ENCODE results near the gene INPP5J. TPM values are rescaled to one million over a fixed set of nuclear protein-coding genes. Genes with fewer than 3 reads are reported as not detected.

Gene INPP5J
- total and polyA plus RNA-seq, 9 of the 15 experiments (the other 6 are each of a cell fraction or from before 2014, with no cell fraction given): 0.10 to 6.3 (median 4.8) TPM

DNA sequence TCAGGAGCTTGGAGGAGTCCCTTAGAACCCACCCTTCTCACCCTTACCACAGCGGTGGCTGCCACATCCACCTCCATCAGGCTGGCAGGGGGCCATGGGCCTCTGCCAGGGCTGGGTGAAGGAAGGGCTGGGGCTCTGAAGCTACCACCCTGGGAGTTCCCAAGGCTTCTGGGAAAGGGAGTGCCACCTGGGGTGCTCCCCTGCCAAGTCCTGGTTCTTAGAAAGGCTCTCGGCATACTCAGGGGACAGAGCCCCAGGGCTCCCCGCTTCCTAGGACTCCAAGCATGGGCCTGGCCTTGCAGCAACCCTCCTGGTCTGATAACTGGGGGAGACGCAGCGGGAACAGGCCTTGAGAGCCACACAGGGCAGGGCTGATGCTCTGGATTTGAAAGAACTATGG lies 18.0 kb downstream of the INPP5J start (continued):
- TF ChIP-seq PKNOX1 (IDR thresholded peaks at IDR 0.05) (no peak), FOXM1 (IDR thresholded peaks at IDR 0.05; ENCODE audit: low read depth) (no peak), FOXM1 (CRISPR knock-in tag; IDR thresholded peaks at IDR 0.05; ENCODE audit: low read depth) (no peak), HDGF (IDR thresholded peaks at IDR 0.05) (no peak)
- TF ChIP-seq, protein P1, sequence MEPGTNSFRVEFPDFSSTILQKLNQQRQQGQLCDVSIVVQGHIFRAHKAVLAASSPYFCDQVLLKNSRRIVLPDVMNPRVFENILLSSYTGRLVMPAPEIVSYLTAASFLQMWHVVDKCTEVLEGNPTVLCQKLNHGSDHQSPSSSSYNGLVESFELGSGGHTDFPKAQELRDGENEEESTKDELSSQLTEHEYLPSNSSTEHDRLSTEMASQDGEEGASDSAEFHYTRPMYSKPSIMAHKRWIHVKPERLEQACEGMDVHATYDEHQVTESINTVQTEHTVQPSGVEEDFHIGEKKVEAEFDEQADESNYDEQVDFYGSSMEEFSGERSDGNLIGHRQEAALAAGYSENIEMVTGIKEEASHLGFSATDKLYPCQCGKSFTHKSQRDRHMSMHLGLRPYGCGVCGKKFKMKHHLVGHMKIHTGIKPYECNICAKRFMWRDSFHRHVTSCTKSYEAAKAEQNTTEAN (CRISPR knock-in tag; IDR thresholded peaks at IDR 0.05): no peak

DNA sequence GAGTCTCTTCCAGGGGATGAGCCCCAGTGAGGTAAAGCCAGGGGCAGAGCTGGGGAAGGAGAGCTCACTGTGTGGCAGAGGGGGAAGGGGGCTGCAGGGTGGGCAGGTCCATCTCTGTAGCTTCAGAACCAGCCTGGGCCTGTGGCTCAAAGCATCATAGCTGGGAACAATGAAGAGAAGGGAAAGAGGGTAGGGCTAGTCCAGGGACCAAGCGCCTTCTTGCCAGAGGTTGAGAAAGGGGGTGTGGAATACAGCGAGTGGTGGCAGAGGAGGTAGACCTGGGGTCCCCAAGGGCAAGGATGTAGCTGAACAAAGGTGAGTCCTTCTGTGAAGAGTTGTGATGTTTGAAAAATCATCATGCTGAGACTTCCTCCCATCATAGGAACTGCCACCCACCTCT lies 18.8 kb downstream of the INPP5J start:
- no peaks in the 10 kb centered on the region for H3K9me3 ChIP-seq (replicated peaks; ENCODE audit: control insufficient read depth, insufficient read depth, low read depth, low read length)
- H4K20me1 ChIP-seq (replicated peaks; ENCODE audit: control insufficient read depth, insufficient read depth, low read length): no peaks in the 10 kb centered on the region
- no peak overlapping the region for H3K4me3 ChIP-seq
- H3K4me2 ChIP-seq (ENCODE audit: insufficient read depth, low read length): no peak overlapping the region
- FAIRE-seq (no peak), ATAC-seq (no peak), DNase-seq (ENCODE audit: extremely low read depth in 1 of 4, low spot score in 3 of 4) (no peak)
- peaks cover 0 to 13% of the 10 kb centered on the region in 2 experiments; a peak in 3 of 5 replicates for H3K4me1 ChIP-seq (replicated peaks in 1 of 2; ENCODE audit: control insufficient read depth in 2 of 2, insufficient read depth in 2 of 2, low read length in 2 of 2)
- 38% methylated on average over 2 of the region's 2 CpGs for WGBS (ENCODE audit: insufficient coverage, low coverage, missing lambda C conversion rate)
- H3K27me3 ChIP-seq (ENCODE audit: control insufficient read depth in 2 of 2, insufficient read depth in 2 of 2, low read length in 2 of 2): no peaks in the 10 kb centered on the region; a peak in 1 of 5 replicates
- no TSS peak for BruUV-seq (replicated peaks)
- no peaks in the 10 kb centered on the region for H3K9me1 ChIP-seq (ENCODE audit: control insufficient read depth, insufficient read depth, low read length)
- H3K36me3 ChIP-seq (ENCODE audit: control insufficient read depth, insufficient read depth, low read length): no peaks in the 10 kb centered on the region
- no peaks in the 10 kb centered on the region for H3K79me2 ChIP-seq (ENCODE audit: control insufficient read depth, insufficient read depth, low read length)
- no peak overlapping the region for H2AFZ ChIP-seq (ENCODE audit: low read depth, low read length)
- H3K9ac ChIP-seq (ENCODE audit: insufficient read depth in 1 of 2, low read depth in 2 of 2, low read length in 2 of 2): no peak overlapping the region
- in situ Hi-C loops (cut with MboI) (loop anchor here (5.0 kb wide), 1 partner anchor 39 kb away; no protein-coding TSS in a partner anchor), intact Hi-C loops (cut with micrococcal nuclease) (no loop called here)
- no peak overlapping the region for H3K27ac ChIP-seq (ENCODE audit: extremely low read depth, low read depth, low read length)
- CTCF ChIA-PET (ENCODE audit: low intra/inter-chr PET ratio): no interaction called here
- POLR2A ChIA-PET: interaction anchor here (1.2 kb wide), 1 partner anchor 143 kb away, joined by 4 read pairs; no protein-coding TSS in a partner anchor
- no peak for TF ChIP-seq ESRRA (IDR thresholded peaks at IDR 0.05; ENCODE audit: borderline replicate concordance, low read depth)
- no peak for TF ChIP-seq ZBTB8A (IDR thresholded peaks at IDR 0.05; ENCODE audit: partially characterized antibody)
- TF ChIP-seq KDM2B (CRISPR knock-in tag; IDR thresholded peaks at IDR 0.05): no peak
- TF ChIP-seq VEZF1 (CRISPR knock-in tag; IDR thresholded peaks at IDR 0.05): no peak
- TF ChIP-seq, protein P2, sequence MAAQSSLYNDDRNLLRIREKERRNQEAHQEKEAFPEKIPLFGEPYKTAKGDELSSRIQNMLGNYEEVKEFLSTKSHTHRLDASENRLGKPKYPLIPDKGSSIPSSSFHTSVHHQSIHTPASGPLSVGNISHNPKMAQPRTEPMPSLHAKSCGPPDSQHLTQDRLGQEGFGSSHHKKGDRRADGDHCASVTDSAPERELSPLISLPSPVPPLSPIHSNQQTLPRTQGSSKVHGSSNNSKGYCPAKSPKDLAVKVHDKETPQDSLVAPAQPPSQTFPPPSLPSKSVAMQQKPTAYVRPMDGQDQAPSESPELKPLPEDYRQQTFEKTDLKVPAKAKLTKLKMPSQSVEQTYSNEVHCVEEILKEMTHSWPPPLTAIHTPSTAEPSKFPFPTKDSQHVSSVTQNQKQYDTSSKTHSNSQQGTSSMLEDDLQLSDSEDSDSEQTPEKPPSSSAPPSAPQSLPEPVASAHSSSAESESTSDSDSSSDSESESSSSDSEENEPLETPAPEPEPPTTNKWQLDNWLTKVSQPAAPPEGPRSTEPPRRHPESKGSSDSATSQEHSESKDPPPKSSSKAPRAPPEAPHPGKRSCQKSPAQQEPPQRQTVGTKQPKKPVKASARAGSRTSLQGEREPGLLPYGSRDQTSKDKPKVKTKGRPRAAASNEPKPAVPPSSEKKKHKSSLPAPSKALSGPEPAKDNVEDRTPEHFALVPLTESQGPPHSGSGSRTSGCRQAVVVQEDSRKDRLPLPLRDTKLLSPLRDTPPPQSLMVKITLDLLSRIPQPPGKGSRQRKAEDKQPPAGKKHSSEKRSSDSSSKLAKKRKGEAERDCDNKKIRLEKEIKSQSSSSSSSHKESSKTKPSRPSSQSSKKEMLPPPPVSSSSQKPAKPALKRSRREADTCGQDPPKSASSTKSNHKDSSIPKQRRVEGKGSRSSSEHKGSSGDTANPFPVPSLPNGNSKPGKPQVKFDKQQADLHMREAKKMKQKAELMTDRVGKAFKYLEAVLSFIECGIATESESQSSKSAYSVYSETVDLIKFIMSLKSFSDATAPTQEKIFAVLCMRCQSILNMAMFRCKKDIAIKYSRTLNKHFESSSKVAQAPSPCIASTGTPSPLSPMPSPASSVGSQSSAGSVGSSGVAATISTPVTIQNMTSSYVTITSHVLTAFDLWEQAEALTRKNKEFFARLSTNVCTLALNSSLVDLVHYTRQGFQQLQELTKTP (IDR thresholded peaks at IDR 0.05; ENCODE audit: low read depth in 1 of 2, partially characterized antibody in 2 of 2): no peak
- TF ChIP-seq MXI1 (IDR thresholded peaks at IDR 0.05; ENCODE audit: low read depth, low read length): no peak
- no peak for TF ChIP-seq ZNF239 (CRISPR knock-in tag; IDR thresholded peaks at IDR 0.05)
